ENCODE results near the gene POPDC2.

Gene POPDC2

DNA sequence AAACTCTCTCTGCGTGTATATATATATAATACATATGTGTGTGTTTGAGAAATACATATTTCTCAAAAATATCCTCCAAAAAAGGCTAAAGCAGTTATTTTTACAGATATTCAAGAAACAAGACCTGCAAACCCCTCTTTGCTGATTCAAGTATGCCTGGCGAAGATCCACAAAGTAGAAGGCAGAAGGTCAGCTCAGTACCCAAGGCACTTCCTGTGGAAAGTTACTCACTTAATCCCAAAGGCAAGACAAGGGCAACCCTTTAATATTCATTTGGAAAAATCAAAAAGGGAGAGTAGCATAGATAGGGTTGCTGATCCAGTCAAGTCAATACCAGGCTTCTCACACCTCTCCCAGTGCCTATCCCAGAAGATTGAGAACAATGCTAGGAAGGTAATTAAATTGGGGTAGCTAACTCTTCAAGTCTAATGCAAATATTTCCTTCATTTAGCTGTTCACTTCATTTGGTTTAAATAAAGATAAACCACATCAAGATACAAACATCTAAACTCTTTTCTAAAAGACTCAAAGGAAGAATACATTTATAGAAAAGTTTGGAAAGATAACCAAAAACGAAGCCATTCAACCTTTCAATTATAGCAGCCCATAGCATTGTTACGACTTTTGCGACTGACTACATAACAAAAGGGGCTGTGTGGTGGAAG is 9.6 kb upstream of the POPDC2 start:
- no peak for DNase-seq (ENCODE audit: low read depth)

- no peak for DNase-seq (ENCODE audit: low read depth)
Observed at GRCh38 chr3:119665954-119666559, 5.7 kb upstream of the POPDC2 start.

DNA sequence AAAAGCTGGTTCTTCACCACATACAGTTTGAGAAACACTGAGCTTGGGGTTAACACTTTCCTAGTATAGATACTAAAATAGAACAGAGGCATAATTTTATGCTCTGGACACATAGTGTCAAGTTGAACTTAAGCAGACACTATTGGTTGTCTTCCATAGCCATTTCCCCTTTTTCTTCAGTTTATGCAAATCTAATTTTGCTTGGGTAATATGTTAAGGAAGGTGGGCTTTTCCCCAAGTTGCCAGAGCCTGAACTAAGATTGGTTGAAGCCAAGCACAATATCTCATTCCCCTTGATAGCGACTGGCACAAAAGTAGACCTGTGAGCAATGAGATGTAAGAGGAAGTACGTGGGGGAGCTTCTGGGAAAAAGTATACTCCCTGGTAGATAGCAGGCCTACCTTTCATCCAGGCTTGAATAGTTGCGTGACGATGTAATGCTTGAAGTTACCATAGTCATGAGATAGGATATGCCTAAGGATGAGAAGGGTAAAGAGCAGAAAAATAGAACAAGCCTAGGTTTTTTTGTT is 4.5 kb upstream of the POPDC2 start:
- no peak for DNase-seq (ENCODE audit: low read depth)

- DNase-seq (ENCODE audit: low read depth), result no peak
Observed at GRCh38 chr3:119664370-119664769, 4.0 kb upstream of the POPDC2 start.

DNA sequence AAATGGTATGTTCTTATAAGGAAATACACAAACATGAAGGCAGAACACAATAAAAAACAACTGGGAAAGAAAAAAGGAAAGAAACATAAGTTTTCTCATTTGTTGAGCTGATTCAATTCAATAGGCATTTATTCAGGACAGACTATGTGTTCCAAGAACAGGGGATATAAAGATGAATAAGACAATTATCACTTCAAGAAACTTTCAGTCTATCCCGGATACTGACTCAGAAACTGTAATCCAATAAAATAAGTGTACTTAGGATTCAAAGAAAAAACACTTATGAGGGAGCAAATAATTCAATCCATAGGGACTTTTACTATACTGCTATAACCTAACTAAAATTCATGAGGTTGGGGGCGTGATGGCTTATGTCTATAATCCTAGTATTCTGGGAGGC is 3.5 kb upstream of the POPDC2 start:
- DNase-seq (ENCODE audit: low read depth), result no peak

GRCh38 chr3:119662604-119663373 is 2.4 kb upstream of the POPDC2 start:
- no peak for DNase-seq (ENCODE audit: low read depth)

DNA sequence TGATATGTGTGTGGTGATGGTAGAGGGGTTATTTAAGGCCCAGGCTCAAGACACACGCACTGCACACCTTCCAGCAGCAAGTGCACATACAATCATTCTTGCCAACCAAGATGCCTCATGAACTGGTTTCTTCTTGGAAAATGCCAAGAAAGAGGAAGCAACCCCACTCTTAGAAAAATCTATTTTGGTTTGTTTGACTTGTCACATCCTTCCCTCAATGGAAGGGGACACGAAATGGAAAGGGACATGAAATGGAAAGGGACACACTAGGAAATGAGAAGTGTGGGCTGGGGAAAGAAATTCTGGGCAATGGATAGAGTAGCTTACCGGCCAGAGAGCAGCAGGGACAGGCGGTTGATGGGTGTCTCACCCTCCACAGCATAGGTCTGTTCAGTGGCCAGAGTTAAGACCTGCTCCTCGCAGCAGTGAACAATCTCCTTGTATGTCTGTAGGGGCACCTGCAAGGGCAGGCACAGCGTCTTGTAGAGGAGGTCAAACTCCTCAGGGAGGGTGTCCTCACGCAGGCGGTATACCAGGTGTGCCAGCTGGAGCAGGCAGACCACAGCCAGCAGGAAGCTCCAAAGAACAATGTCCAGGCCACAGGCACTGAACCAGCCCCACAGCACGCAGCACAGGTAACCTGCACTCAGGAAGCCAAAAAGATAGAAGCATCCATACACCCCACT is 640 bp downstream of the POPDC2 start:
- no peak for DNase-seq (ENCODE audit: low read depth)

GRCh38 chr3:119658994-119659393 is 1.4 kb downstream of the POPDC2 start:
- no peak for DNase-seq (ENCODE audit: low read depth)

DNA sequence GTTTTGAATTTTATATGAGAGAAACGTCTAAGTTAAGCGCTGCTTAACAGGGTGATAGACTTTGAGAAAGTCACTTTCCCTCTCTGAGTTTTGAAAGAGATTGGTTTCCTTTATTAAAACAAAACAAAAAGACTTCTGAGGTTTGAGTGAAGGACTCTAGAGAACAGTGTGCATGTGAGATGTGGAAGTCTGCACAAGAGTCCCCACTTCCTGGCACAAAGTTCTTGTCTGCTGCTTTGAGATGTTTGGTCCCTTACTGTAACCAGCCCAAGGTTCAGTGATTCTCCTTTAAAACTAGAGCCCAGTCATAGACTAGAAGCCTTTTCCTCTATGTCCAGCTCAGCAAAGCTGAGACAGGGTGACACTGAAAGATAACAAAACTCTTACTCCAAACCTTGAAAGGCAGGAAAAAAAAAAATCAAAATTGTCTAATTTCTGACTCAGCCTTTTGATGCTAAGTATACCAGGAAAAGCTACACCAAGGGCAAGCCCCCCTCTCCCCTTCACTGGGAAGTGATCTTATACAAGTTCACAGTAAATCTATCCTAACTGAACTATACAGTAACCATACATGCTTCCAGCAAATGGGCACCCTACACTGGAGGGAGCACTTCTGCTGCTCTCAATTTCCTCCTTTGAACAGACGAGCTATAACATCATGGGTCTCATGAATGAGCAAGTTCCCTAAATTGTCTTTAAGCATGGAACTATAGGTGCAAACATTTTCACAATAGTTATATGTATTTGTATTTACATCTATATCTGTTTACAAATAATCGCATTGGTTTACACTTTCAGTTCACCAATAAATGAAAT is 2.3 kb downstream of the POPDC2 start:
- DNase-seq (ENCODE audit: low read depth), result no peak

- no peak for DNase-seq (ENCODE audit: low read depth)
Observed at GRCh38 chr3:119653876-119654275, 6.5 kb downstream of the POPDC2 start.

- DNase-seq (ENCODE audit: low read depth), result no peak
Observed at GRCh38 chr3:119652306-119653033, 7.9 kb downstream of the POPDC2 start.

- no peak for DNase-seq (ENCODE audit: low read depth)
Observed at GRCh38 chr3:119649761-119650160, 10.6 kb downstream of the POPDC2 start.

DNA sequence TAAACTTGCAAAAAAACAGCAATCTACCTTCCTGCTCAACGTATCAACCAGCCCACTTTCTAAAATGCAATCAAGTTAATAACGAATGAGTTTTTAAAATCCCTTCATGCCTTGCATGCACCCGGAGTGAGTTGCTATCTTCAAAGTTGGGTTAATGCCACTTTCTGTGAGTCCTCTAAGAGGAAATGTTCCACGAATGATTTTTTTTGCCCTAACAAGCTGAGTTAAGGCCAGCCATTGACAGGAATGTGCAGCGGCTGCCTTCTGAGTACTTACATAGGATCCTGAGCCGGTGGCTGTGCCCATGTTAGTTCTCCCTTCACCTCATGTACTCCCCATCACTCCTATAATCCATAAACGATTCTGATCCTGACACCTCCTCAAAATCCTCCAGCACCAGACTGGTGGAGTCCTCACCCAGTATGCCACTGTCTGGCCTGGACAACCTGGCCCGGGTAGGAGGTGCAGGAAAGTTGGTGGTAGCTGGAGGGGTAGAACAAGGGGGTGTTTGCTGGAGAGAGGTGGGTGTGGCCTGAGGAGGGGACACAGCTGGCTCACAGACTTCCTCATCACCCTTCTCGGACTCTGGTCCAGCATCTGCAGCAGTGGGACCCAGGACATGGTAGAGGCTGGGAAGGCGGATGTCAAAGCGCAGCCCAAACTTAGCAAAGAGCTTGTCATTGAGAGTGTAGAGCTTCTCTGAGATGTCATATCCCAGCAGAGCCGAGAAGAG is 12.4 kb downstream of the POPDC2 start:
- no peak for DNase-seq (ENCODE audit: low read depth)

DNA sequence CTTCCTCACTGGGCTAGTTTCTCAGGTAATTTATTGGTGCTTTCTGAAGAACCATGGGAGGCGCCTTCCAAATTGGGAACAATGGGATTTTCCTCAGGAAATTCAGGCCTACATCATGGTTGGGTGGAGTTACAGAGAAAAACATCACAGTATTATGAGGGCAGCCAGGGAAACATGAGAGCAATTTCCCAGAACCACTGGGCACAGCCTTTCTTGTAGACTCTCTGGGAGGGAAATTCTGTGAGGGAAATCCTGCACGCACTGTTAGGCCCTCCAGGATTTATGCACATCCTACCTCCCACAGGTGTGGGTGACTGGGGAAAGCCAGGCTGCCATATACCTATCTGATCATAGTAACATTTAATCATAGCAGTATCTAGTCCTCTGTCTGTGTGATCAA is 13.2 kb downstream of the POPDC2 start:
- DNase-seq (ENCODE audit: low read depth), result no peak

DNA sequence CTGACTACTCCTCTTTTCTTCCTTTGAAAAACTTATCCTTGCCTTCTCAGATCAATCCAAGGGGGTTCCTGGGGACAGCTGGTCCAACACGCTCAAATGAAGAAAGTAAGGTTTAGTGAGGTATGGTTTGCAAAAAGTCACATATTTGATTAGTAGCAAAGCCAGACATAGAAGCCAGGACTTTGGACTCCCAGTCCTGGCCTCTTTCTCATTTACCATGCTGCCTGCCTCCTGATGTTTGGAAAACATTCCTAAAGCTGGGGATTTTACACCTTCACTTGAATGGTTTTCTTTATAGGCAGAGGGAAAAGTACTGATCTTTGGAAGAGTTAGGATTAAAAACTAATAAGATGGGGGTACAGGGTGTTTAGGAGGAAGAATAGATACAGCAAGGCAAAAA is 14.6 kb downstream of the POPDC2 start:
- DNase-seq (ENCODE audit: low read depth), result no peak

DNA sequence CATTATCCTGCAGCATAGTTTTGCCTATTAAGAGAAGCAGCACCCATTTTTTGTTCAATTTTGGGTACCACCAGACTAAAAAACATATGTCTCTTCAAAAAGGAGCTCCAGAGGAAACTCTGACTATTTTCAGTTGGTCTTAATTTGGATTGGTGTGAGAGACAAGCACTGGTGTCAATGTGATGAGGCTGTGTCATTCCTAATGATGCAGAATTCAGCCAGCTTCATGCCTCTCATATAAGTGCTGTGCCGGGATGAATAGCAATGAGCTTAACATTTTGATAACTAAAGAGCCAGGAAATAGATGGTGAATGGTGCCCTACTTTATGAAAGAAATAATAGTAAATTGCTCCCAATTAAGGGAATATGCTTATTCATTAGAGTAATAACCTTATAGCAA is 15.9 kb downstream of the POPDC2 start:
- DNase-seq (ENCODE audit: low read depth), result no peak

- peak; percentile 64 for DNase-seq (ENCODE audit: low read depth)
Observed at GRCh38 chr3:119643528-119643927, 16.9 kb downstream of the POPDC2 start.

- DNase-seq (ENCODE audit: low read depth), result no peak
Observed at GRCh38 chr3:119642746-119643473, 17.5 kb downstream of the POPDC2 start.

- DNase-seq (ENCODE audit: low read depth), result no peak
Observed at GRCh38 chr3:119641416-119641815, 19.0 kb downstream of the POPDC2 start.

Measured in GM04503 (cell line).